GM19324 (cell line): ENCODE results near the gene ATXN3.

Experiments
- ATAC-seq: cut with Tn5 transposase; IDR thresholded peaks from one replicate; pipeline ENCODE4 v1.9.1; 2021; ENCODE audit warnings: mild to moderate bottlenecking, moderate library complexity; ENCODE audit not compliant: unreplicated experiment, low FRiP score

The ATXN3 gene

DNA sequence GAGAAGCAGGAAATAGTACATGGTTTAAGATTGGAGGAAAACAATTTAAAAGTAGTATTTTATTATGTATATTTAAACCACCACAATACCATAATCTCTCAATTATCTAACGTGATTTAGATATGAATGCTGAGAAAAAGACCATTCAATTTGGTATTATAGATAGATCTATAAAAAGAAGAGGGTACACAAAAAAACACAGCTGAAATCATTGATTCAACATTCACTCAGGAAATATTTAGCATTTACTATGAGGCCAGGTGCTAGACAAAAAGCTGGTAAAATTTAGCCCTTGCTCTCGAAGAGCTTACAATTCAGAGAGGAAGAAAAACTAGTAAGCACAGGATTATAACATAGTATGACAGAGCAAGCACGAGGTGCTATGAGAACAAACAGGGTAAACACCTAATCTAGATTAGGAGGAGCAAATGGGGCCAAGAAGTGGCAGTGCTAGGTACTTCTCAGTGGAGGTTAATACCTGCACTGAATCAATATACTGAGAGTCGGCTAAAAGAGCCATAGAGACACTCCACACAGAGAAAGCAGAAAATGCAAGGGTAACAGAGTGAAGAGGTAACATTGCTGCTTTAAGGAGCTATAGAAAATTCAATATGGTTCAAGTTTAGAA, 94.1 kb downstream of the ATXN3 start:
- ATAC-seq: no peak

DNA sequence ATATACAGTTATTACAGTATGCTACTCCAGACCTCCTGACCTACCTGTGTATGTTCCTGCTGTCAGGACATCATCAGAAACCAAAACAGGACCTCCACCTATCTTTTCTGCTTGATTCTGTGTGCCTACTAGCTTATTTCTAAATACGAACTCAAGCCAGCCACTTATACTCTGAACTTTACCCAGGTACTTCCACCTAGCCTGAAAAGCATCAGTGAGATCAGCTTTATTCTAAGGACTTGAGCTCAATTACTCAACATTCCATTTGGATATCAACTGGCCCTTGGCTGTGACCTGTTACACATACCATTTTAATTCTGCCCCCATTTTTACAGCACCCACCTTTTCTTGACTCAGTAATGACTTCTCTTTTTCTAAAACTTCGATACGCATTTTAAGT, 95.7 kb downstream of the ATXN3 start:
- no peak for ATAC-seq

DNA sequence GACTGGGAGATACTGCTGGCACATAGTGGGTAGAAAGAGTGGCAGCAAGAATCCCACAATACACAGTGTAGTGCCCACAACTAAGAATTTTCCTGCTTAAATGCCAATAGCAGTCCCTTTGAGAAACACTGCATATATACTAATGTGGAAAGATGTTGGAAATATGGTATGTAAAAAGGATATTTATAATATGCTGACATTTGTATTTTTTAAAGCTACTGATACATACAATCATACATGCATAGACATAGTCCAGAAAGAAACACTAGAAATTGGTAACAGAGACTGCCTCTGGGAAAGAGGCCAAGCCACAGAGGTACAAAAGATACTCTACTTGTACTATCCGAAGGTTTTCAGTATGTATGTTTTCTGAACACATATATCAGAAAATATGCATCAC, 96.8 kb downstream of the ATXN3 start:
- ATAC-seq: no peak
